GM12878 (cell line): ENCODE measurements around the gene ABHD17C.

Experiments used
- ASH2L ChIP-seq: fragments of 300-600, 200-600 bp; sonication (generic); IDR thresholded peaks from 2 replicates; pipeline ENCODE4 v1.6.1; 2017; ENCODE audit warnings: low read depth, mild to moderate bottlenecking, borderline replicate concordance
- CBX3 ChIP-seq: fragments of 200-600 bp; sonication (generic); IDR thresholded peaks from 2 replicates; pipeline ENCODE4 v1.6.1; 2016; ENCODE audit warnings: low read depth, borderline replicate concordance
- CHD1 ChIP-seq: IDR thresholded peaks from 2 replicates; pipeline ENCODE4 v1.6.1; 2012; ENCODE audit warnings: low read depth, low read length, improper control_type of control experiment
- EZH2 ChIP-seq: IDR thresholded peaks from 2 replicates; pipeline ENCODE4 v1.6.1; 2012; ENCODE audit warnings: low read depth, mild to moderate bottlenecking, control low read depth, inconsistent platforms, low read length, borderline replicate concordance; ENCODE audit not compliant: control insufficient read depth
- MEF2A ChIP-seq: IDR thresholded peaks from 2 replicates; pipeline ENCODE4 v1.6.1; 2011; ENCODE audit warnings: low read depth, mild to moderate bottlenecking, low read length, moderate library complexity; ENCODE audit not compliant: insufficient read depth
- RB1 ChIP-seq: fragments of 450-650 bp; formaldehyde crosslinking; IDR thresholded peaks from 2 replicates; pipeline ENCODE4 v1.6.1; 2017; ENCODE audit warnings: mild to moderate bottlenecking, borderline replicate concordance
- SMC3 ChIP-seq: IDR thresholded peaks from 2 replicates; pipeline ENCODE4 v1.6.1; 2011; ENCODE audit warnings: low read length, improper control_type of control experiment, borderline replicate concordance
- ZNF274 ChIP-seq: IDR thresholded peaks from one replicate; pipeline ENCODE4 v1.8.0; 2011; ENCODE audit not compliant: insufficient read length, insufficient read depth
- TF ChIP-seq, protein P1 (sequence below): fragments of 450-650 bp; formaldehyde crosslinking; IDR thresholded peaks from 2 replicates; pipeline ENCODE4 v1.4.0; 2020; ENCODE audit warnings: mild to moderate bottlenecking, moderate library complexity
- TF ChIP-seq, protein P2 (sequence below), 3 experiments: IDR thresholded peaks in 2 of 3; conservative IDR thresholded peaks in 1 of 3; 2 replicates each; pipeline ENCODE4 v1.5.1; 2011; ENCODE audit warnings: low read depth in 3 of 3, low read length in 3 of 3, mild to moderate bottlenecking in 3 of 3, control low read depth in 2 of 3, moderate library complexity in 2 of 3, inconsistent platforms in 1 of 3, mixed read lengths in 1 of 3; ENCODE audit not compliant: control insufficient read depth in 2 of 3, insufficient read depth in 1 of 3; ENCODE audit errors: extremely low read depth in 1 of 3
- TF ChIP-seq, protein P3 (sequence below): fragments of 450-650 bp; IDR thresholded peaks from 2 replicates; pipeline ENCODE4 v1.6.1; 2017; ENCODE audit warnings: antibody characterized with exemption, mild to moderate bottlenecking, moderate library complexity
- TF ChIP-seq, protein P4 (sequence below): IDR thresholded peaks from 2 replicates; pipeline ENCODE4 v1.6.1; 2012; ENCODE audit warnings: low read depth, low read length, improper control_type of control experiment

DNA sequence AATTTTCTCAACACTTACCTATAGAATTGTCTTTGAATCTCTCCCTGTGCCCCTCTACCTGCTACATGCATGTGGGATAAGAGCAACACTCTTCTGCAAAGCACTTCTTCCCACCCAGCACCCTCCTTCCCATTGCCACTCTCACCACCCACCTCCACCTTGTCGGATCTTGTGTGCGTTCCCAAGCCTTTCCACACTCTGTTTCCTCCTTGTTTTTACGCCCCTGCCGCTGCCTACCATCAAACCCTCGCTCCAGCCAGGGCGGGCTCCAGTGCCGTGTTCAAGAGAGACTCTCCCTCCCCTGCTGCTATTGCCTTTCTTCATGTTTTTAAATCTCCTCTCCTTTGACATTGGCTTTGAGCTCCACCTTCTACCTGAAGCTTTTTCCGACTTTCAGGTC lies 40.2 kb downstream of the ABHD17C start:
- TF ChIP-seq MEF2A (no peak), ZNF274 (no peak), ASH2L (no peak), CBX3 (no peak), RB1 (no peak), CHD1 (no peak), SMC3 (no peak), EZH2 (no peak)
- TF ChIP-seq, protein P1, sequence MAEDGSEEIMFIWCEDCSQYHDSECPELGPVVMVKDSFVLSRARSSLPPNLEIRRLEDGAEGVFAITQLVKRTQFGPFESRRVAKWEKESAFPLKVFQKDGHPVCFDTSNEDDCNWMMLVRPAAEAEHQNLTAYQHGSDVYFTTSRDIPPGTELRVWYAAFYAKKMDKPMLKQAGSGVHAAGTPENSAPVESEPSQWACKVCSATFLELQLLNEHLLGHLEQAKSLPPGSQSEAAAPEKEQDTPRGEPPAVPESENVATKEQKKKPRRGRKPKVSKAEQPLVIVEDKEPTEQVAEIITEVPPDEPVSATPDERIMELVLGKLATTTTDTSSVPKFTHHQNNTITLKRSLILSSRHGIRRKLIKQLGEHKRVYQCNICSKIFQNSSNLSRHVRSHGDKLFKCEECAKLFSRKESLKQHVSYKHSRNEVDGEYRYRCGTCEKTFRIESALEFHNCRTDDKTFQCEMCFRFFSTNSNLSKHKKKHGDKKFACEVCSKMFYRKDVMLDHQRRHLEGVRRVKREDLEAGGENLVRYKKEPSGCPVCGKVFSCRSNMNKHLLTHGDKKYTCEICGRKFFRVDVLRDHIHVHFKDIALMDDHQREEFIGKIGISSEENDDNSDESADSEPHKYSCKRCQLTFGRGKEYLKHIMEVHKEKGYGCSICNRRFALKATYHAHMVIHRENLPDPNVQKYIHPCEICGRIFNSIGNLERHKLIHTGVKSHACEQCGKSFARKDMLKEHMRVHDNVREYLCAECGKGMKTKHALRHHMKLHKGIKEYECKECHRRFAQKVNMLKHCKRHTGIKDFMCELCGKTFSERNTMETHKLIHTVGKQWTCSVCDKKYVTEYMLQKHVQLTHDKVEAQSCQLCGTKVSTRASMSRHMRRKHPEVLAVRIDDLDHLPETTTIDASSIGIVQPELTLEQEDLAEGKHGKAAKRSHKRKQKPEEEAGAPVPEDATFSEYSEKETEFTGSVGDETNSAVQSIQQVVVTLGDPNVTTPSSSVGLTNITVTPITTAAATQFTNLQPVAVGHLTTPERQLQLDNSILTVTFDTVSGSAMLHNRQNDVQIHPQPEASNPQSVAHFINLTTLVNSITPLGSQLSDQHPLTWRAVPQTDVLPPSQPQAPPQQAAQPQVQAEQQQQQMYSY: no peak
- TF ChIP-seq, protein P2, sequence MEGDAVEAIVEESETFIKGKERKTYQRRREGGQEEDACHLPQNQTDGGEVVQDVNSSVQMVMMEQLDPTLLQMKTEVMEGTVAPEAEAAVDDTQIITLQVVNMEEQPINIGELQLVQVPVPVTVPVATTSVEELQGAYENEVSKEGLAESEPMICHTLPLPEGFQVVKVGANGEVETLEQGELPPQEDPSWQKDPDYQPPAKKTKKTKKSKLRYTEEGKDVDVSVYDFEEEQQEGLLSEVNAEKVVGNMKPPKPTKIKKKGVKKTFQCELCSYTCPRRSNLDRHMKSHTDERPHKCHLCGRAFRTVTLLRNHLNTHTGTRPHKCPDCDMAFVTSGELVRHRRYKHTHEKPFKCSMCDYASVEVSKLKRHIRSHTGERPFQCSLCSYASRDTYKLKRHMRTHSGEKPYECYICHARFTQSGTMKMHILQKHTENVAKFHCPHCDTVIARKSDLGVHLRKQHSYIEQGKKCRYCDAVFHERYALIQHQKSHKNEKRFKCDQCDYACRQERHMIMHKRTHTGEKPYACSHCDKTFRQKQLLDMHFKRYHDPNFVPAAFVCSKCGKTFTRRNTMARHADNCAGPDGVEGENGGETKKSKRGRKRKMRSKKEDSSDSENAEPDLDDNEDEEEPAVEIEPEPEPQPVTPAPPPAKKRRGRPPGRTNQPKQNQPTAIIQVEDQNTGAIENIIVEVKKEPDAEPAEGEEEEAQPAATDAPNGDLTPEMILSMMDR (IDR thresholded peaks at IDR 0.05 in 2 of 3, conservative IDR thresholded peaks at IDR 0.05 in 1 of 3; ENCODE audit: control insufficient read depth in 2 of 3, extremely low read depth in 1 of 3, insufficient read depth in 1 of 3, low read depth in 3 of 3, low read length in 3 of 3): no peak
- TF ChIP-seq, protein P3, sequence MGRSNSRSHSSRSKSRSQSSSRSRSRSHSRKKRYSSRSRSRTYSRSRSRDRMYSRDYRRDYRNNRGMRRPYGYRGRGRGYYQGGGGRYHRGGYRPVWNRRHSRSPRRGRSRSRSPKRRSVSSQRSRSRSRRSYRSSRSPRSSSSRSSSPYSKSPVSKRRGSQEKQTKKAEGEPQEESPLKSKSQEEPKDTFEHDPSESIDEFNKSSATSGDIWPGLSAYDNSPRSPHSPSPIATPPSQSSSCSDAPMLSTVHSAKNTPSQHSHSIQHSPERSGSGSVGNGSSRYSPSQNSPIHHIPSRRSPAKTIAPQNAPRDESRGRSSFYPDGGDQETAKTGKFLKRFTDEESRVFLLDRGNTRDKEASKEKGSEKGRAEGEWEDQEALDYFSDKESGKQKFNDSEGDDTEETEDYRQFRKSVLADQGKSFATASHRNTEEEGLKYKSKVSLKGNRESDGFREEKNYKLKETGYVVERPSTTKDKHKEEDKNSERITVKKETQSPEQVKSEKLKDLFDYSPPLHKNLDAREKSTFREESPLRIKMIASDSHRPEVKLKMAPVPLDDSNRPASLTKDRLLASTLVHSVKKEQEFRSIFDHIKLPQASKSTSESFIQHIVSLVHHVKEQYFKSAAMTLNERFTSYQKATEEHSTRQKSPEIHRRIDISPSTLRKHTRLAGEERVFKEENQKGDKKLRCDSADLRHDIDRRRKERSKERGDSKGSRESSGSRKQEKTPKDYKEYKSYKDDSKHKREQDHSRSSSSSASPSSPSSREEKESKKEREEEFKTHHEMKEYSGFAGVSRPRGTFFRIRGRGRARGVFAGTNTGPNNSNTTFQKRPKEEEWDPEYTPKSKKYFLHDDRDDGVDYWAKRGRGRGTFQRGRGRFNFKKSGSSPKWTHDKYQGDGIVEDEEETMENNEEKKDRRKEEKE: no peak
- TF ChIP-seq, protein P4, sequence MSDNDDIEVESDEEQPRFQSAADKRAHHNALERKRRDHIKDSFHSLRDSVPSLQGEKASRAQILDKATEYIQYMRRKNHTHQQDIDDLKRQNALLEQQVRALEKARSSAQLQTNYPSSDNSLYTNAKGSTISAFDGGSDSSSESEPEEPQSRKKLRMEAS: no peak
